ENCODE data around the gene HSPB6.

Gene HSPB6

GRCh38 chr19:35736913-35737886, 19.6 kb downstream of the HSPB6 start:
- H2AFZ ChIP-seq (ENCODE audit: low read length), result no peak overlapping the region
- no peaks in the 10 kb centered on the region for H3F3A ChIP-seq (ENCODE audit: low read depth)
- no peaks in the 10 kb centered on the region for H4K20me1 ChIP-seq (ENCODE audit: insufficient read depth, low read length, poor library complexity, severe bottlenecking)
- no peaks in the 10 kb centered on the region for H3K9me3 ChIP-seq (ENCODE audit: insufficient read depth, low read depth, low read length)
- H3K4me2 ChIP-seq (ENCODE audit: low read depth, low read length, poor library complexity, severe bottlenecking), result no peak overlapping the region
- no peaks in the 10 kb centered on the region for H3K79me2 ChIP-seq (ENCODE audit: insufficient read depth, low read length)
- H3K36me3 ChIP-seq (ENCODE audit: insufficient read depth, low read length), result peaks cover 23% of the 10 kb centered on the region; the same call in 1 of the 2 replicates
- no peaks in the 10 kb centered on the region for H3K9me2 ChIP-seq (replicated peaks; ENCODE audit: low read depth, low read length)
- H3K27me3 ChIP-seq (ENCODE audit: insufficient read depth, low read length, poor library complexity, severe bottlenecking), result no peaks in the 10 kb centered on the region
- no peak overlapping the region for H3K9ac ChIP-seq (ENCODE audit: low read depth, low read length, poor library complexity, severe bottlenecking)
- 0 out of 2 replicates have a peak, but pooled peaks have one; percentile 17 for TF ChIP-seq CTCF (conservative IDR thresholded peaks at IDR 0.05; ENCODE audit: low read length)
- no peak for TF ChIP-seq EZH2phosphoT487 (IDR thresholded peaks at IDR 0.05; ENCODE audit: borderline replicate concordance)
- H3K4me1 ChIP-seq (ENCODE audit: insufficient read depth, low read length, poor library complexity, severe bottlenecking), result peaks cover 4% of the 10 kb centered on the region
- H3K4me3 ChIP-seq (ENCODE audit: low read length, poor library complexity, severe bottlenecking), result no peak overlapping the region

- no peak for TF ChIP-seq EZH2phosphoT487 (IDR thresholded peaks at IDR 0.05; ENCODE audit: borderline replicate concordance)
- no peak for TF ChIP-seq CTCF (conservative IDR thresholded peaks at IDR 0.05; ENCODE audit: low read length)
- H2AFZ ChIP-seq (ENCODE audit: low read length), result no peak overlapping the region
- no peaks in the 10 kb centered on the region for H3K9me3 ChIP-seq (ENCODE audit: insufficient read depth, low read depth, low read length)
- peaks cover 36% of the 10 kb centered on the region; the same call in 1 of the 2 replicates for H3K36me3 ChIP-seq (ENCODE audit: insufficient read depth, low read length)
- H3K4me3 ChIP-seq (ENCODE audit: low read length, poor library complexity, severe bottlenecking), result no peak overlapping the region
- H3K79me2 ChIP-seq (ENCODE audit: insufficient read depth, low read length), result no peaks in the 10 kb centered on the region
- no peaks in the 10 kb centered on the region for H3F3A ChIP-seq (ENCODE audit: low read depth)
- no peaks in the 10 kb centered on the region for H4K20me1 ChIP-seq (ENCODE audit: insufficient read depth, low read length, poor library complexity, severe bottlenecking)
- no peak overlapping the region for H3K4me2 ChIP-seq (ENCODE audit: low read depth, low read length, poor library complexity, severe bottlenecking)
- no peaks in the 10 kb centered on the region for H3K9me2 ChIP-seq (replicated peaks; ENCODE audit: low read depth, low read length)
- H3K4me1 ChIP-seq (ENCODE audit: insufficient read depth, low read length, poor library complexity, severe bottlenecking), result no peaks in the 10 kb centered on the region
- H3K27me3 ChIP-seq (ENCODE audit: insufficient read depth, low read length, poor library complexity, severe bottlenecking), result no peaks in the 10 kb centered on the region
- H3K9ac ChIP-seq (ENCODE audit: low read depth, low read length, poor library complexity, severe bottlenecking), result no peak overlapping the region
These were observed 21.9 kb downstream of the HSPB6 start for GRCh38 chr19:35734889-35735288.

- Histone ChIP-seq H4K20me1 (ENCODE audit: insufficient read depth, low read length, poor library complexity, severe bottlenecking) (no peaks in the 10 kb centered on the region), H2AFZ (ENCODE audit: low read length) (no peak overlapping the region), H3K79me2 (ENCODE audit: insufficient read depth, low read length) (no peaks in the 10 kb centered on the region), H3K9ac (ENCODE audit: low read depth, low read length, poor library complexity, severe bottlenecking) (no peak overlapping the region), H3K4me1 (ENCODE audit: insufficient read depth, low read length, poor library complexity, severe bottlenecking) (no peaks in the 10 kb centered on the region), H3K36me3 (ENCODE audit: insufficient read depth, low read length) (peaks cover 42% of the 10 kb centered on the region; the same call in 1 of the 2 replicates), H3K9me3 (ENCODE audit: insufficient read depth, low read depth, low read length) (no peaks in the 10 kb centered on the region), H3K9me2 (replicated peaks; ENCODE audit: low read depth, low read length) (no peaks in the 10 kb centered on the region), H3F3A (ENCODE audit: low read depth) (no peaks in the 10 kb centered on the region), H3K27me3 (ENCODE audit: insufficient read depth, low read length, poor library complexity, severe bottlenecking) (no peaks in the 10 kb centered on the region), H3K4me3 (ENCODE audit: low read length, poor library complexity, severe bottlenecking) (no peak overlapping the region), H3K4me2 (ENCODE audit: low read depth, low read length, poor library complexity, severe bottlenecking) (no peak overlapping the region)
- no peak for TF ChIP-seq EZH2phosphoT487 (IDR thresholded peaks at IDR 0.05; ENCODE audit: borderline replicate concordance)
- TF ChIP-seq CTCF (conservative IDR thresholded peaks at IDR 0.05; ENCODE audit: low read length), result no peak
These were observed 22.6 kb downstream of the HSPB6 start for GRCh38 chr19:35734273-35734672.
